Measurements from ENCODE around the gene DIPK2B.

The DIPK2B gene

GRCh38 chrX:45200741-45201234, at the start of gene DIPK2B:
Gene DIPK2B (minus strand): TSS chrX:45200876. CDS start chrX:45200826, 50 bp downstream.
- no peak for DNase-seq

GRCh38 chrX:45240301-45240700, 39.6 kb upstream of the DIPK2B start:
- no peak for DNase-seq

GRCh38 chrX:45238489-45238888, 37.8 kb upstream of the DIPK2B start:
- DNase-seq, result no peak

GRCh38 chrX:45233531-45233930, 32.9 kb upstream of the DIPK2B start:
- no peak for DNase-seq

- DNase-seq, result no peak
Measured at GRCh38 chrX:45232139-45232538, 31.5 kb upstream of the DIPK2B start.

GRCh38 chrX:45230410-45230809, 29.7 kb upstream of the DIPK2B start:
- no peak for DNase-seq

- DNase-seq, result no peak
Measured at GRCh38 chrX:45229348-45229747, 28.7 kb upstream of the DIPK2B start.

GRCh38 chrX:45228126-45228525, 27.4 kb upstream of the DIPK2B start:
- DNase-seq, result no peak

- no peak for DNase-seq
Measured at GRCh38 chrX:45208121-45208856, 7.6 kb upstream of the DIPK2B start.

GRCh38 chrX:45202171-45202570, 1.5 kb upstream of the DIPK2B start:
- no peak for DNase-seq

- no peak for DNase-seq
Measured at GRCh38 chrX:45198706-45199105, 2.0 kb downstream of the DIPK2B start.

- DNase-seq, result no peak
Measured at GRCh38 chrX:45198301-45198700, 2.4 kb downstream of the DIPK2B start.

GRCh38 chrX:45196701-45197100, 4.0 kb downstream of the DIPK2B start:
- no peak for DNase-seq

GRCh38 chrX:45191820-45192409, 8.8 kb downstream of the DIPK2B start:
- DNase-seq, result peak in 10 of 14 donors; percentile 13 to 49 (median 25)

- no peak for DNase-seq
Measured at GRCh38 chrX:45191383-45191782, 9.3 kb downstream of the DIPK2B start.

- DNase-seq, result peak in 7 of 14 donors; percentile 8 to 70 (median 37)
Measured at GRCh38 chrX:45187731-45188130, 12.9 kb downstream of the DIPK2B start.

GRCh38 chrX:45186643-45187026, 14.0 kb downstream of the DIPK2B start:
- DNase-seq, result no peak

GRCh38 chrX:45184211-45184610, 16.5 kb downstream of the DIPK2B start:
- no peak for DNase-seq

GRCh38 chrX:45172890-45173289, 27.8 kb downstream of the DIPK2B start:
- peak in 1 of 14 donors; percentile 13 for DNase-seq

GRCh38 chrX:45166781-45167180, 33.9 kb downstream of the DIPK2B start:
- DNase-seq, result no peak

GRCh38 chrX:45165726-45166125, 35.0 kb downstream of the DIPK2B start:
- DNase-seq, result no peak

GRCh38 chrX:45164995-45165394, 35.7 kb downstream of the DIPK2B start:
- no peak for DNase-seq

GRCh38 chrX:45164021-45164621, 36.6 kb downstream of the DIPK2B start:
- DNase-seq, result peak in 1 of 14 donors; percentile 0

- DNase-seq, result no peak
Measured at GRCh38 chrX:45157647-45158046, 43.0 kb downstream of the DIPK2B start.

All from C1 segment of cervical spinal cord (tissue), 14 donors.